Neural progenitor cell (in vitro differentiated cells): ENCODE data around the gene EXOSC10. TPM values are rescaled to one million over a fixed set of nuclear protein-coding genes. Genes with fewer than 3 reads are reported as not detected.
A peak's percentile ranks its signal among the peaks of the same experiment; 100 is the strongest.

Experiments used
- DNase-seq: peaks from one replicate; pipeline ENCODE4 v3.0.0-alpha.2; 2016; ENCODE audit warnings: low spot score
- H2AFZ ChIP-seq: fragments of 200-600 bp; sonication (generic); replicated peaks from 2 replicates; pipeline ENCODE4 v1.6.1; 2016; ENCODE audit warnings: antibody characterized with exemption
- H3F3A ChIP-seq: fragments of 200-600 bp; sonication (generic); 2 replicates; pipeline ENCODE4 v1.6.1; 2016; ENCODE audit warnings: antibody characterized with exemption, low read depth
- H3K27ac ChIP-seq: fragments of 200-600 bp; sonication (generic); 2 replicates; pipeline ENCODE4 v1.5.1; 2016; ENCODE audit warnings: mild to moderate bottlenecking
- H3K27me3 ChIP-seq: fragments of 200-600 bp; sonication (generic); 2 replicates; pipeline ENCODE4 v1.6.1; 2016; ENCODE audit warnings: mild to moderate bottlenecking, moderate library complexity
- H3K36me3 ChIP-seq: fragments of 200-600 bp; sonication (generic); 2 replicates; pipeline ENCODE4 v1.5.1; 2016
- H3K4me1 ChIP-seq: fragments of 200-600 bp; sonication (generic); 2 replicates; pipeline ENCODE4 v1.6.1; 2016; ENCODE audit warnings: mixed run types
- H3K4me2 ChIP-seq: fragments of 200-600 bp; sonication (generic); 2 replicates; pipeline ENCODE4 v1.6.1; 2016
- H3K4me3 ChIP-seq: fragments of 200-600 bp; sonication (generic); 2 replicates; pipeline ENCODE4 v1.5.1; 2016
- H3K79me2 ChIP-seq: fragments of 200-600 bp; sonication (generic); 2 replicates; pipeline ENCODE4 v1.6.1; 2016; ENCODE audit warnings: low read depth
- H3K9ac ChIP-seq: fragments of 200-600 bp; sonication (generic); 2 replicates; pipeline ENCODE4 v1.6.1; 2016
- H3K9me3 ChIP-seq: fragments of 200-600 bp; sonication (generic); 2 replicates; pipeline ENCODE4 v1.5.1; 2016; ENCODE audit warnings: low read depth
- H4K20me1 ChIP-seq: fragments of 200-600 bp; sonication (generic); 2 replicates; pipeline ENCODE4 v1.6.1; 2016; ENCODE audit warnings: low read depth
- H3K27ac Mint-ChIP-seq: 3 replicates; pipeline ENCODE4 v1.8.0; 2021; ENCODE audit warnings: mixed read lengths
- H3K27me3 Mint-ChIP-seq: 2 replicates; pipeline ENCODE4 v1.8.0; 2022; ENCODE audit warnings: low read depth, mild to moderate bottlenecking, inconsistent platforms, moderate library complexity, mixed read lengths; ENCODE audit not compliant: insufficient read depth
- H3K36me3 Mint-ChIP-seq: 3 replicates; pipeline ENCODE4 v1.8.0; 2021; ENCODE audit warnings: mixed read lengths
- H3K4me1 Mint-ChIP-seq: 3 replicates; pipeline ENCODE4 v1.8.0; 2021; ENCODE audit warnings: mixed read lengths
- H3K4me3 Mint-ChIP-seq: 3 replicates; pipeline ENCODE4 v1.8.0; 2021; ENCODE audit warnings: mild to moderate bottlenecking, moderate library complexity, mixed read lengths
- H3K9me3 Mint-ChIP-seq: 3 replicates; pipeline ENCODE4 v1.8.0; 2020; ENCODE audit warnings: mixed read lengths
- EZH2 ChIP-seq: fragments of 200-600 bp; sonication (generic); IDR thresholded peaks from 2 replicates; pipeline ENCODE4 v1.6.1; 2017; ENCODE audit warnings: antibody characterized with exemption, mild to moderate bottlenecking, moderate library complexity
- EZH2phosphoT487 ChIP-seq: fragments of 200-600 bp; sonication (generic); IDR thresholded peaks from 2 replicates; pipeline ENCODE4 v1.6.1; 2017; ENCODE audit warnings: antibody characterized with exemption
- total RNA-seq: library from RNA; depleted of rRNA; stranded (reverse); fragments of >200 nt; gene quantifications from 2 replicates; pipeline ENCODE4 v1.2.3, GENCODE V29; 2015; ENCODE audit warnings: low replicate concordance
- TF ChIP-seq, protein P1 (sequence below): fragments of 200-600 bp; sonication (generic); IDR thresholded peaks from 2 replicates; pipeline ENCODE4 v1.5.1; 2017; ENCODE audit warnings: antibody characterized with exemption, mild to moderate bottlenecking

The EXOSC10 gene
- total RNA-seq, 1 donor from 2014 or later = 102 TPM

DNA sequence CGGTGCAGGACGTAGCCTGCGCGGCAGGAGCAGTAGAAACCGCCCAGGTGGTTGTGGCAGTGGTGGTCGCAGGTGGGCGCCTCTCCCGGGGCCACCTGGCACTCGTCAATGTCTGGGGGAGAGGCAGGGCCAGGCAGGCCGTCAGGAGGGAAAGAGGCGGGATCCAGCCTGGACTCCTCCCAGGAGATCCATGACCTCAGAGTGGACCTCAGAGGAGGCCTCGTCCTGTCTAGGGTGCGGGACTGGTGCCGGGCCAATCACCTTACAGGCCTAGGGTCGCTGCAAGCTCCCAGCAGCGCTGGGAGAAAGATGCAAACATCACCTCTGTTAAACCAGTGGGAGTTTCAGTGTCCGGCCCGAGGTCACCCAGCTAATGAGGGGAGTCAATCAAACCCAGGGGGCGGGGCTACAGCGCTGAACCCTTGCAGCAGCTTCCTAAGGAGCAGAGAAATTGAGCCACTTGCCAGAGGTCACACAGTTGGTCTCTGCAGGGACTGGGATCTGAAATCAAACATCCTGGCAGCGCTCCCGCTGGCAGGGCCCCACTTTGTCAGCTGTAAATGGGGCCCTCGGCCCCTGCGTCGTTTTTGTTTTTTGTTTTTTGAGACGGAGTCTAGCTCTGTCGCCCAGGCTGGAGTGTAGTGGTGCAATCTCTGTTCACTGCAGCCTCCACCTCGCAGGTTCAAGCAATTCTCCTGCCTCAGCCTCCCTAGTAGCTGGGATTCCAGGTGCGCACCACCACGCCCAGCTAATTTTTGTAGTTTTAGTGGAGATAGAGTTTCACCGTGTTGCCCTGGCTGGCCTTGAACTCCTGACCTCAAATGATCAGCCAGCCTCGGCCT, 54.0 kb downstream of the EXOSC10 start:
- Histone ChIP-seq H3K9me3 (no peaks in the 10 kb centered on the region), H4K20me1 (no peaks in the 10 kb centered on the region), H3K4me1 (no peaks in the 10 kb centered on the region), H3K4me2 (peak overlapping the region; percentile 58), H3K27ac (no peak overlapping the region), H2AFZ (peak overlapping the region; percentile 82), H3K9ac (no peak overlapping the region), H3K27me3 (no peaks in the 10 kb centered on the region), H3F3A (no peaks in the 10 kb centered on the region), H3K36me3 (no peaks in the 10 kb centered on the region), H3K79me2 (no peaks in the 10 kb centered on the region), H3K4me3 (no peak overlapping the region)
- peak overlapping the region; percentile 43 for H3K4me3 Mint-ChIP-seq
- peak; percentile 75 for DNase-seq
- H3K36me3 Mint-ChIP-seq = no peaks in the 10 kb centered on the region
- peaks cover 2% of the 10 kb centered on the region for H3K27me3 Mint-ChIP-seq
- H3K4me1 Mint-ChIP-seq = peaks cover 7% of the 10 kb centered on the region
- peak overlapping the region; percentile 57 for H3K27ac Mint-ChIP-seq
- H3K9me3 Mint-ChIP-seq = no peaks in the 10 kb centered on the region
- TF ChIP-seq EZH2phosphoT487 = no peak
- no peak for TF ChIP-seq EZH2
- TF ChIP-seq, protein P1, sequence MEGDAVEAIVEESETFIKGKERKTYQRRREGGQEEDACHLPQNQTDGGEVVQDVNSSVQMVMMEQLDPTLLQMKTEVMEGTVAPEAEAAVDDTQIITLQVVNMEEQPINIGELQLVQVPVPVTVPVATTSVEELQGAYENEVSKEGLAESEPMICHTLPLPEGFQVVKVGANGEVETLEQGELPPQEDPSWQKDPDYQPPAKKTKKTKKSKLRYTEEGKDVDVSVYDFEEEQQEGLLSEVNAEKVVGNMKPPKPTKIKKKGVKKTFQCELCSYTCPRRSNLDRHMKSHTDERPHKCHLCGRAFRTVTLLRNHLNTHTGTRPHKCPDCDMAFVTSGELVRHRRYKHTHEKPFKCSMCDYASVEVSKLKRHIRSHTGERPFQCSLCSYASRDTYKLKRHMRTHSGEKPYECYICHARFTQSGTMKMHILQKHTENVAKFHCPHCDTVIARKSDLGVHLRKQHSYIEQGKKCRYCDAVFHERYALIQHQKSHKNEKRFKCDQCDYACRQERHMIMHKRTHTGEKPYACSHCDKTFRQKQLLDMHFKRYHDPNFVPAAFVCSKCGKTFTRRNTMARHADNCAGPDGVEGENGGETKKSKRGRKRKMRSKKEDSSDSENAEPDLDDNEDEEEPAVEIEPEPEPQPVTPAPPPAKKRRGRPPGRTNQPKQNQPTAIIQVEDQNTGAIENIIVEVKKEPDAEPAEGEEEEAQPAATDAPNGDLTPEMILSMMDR = no peak

DNA sequence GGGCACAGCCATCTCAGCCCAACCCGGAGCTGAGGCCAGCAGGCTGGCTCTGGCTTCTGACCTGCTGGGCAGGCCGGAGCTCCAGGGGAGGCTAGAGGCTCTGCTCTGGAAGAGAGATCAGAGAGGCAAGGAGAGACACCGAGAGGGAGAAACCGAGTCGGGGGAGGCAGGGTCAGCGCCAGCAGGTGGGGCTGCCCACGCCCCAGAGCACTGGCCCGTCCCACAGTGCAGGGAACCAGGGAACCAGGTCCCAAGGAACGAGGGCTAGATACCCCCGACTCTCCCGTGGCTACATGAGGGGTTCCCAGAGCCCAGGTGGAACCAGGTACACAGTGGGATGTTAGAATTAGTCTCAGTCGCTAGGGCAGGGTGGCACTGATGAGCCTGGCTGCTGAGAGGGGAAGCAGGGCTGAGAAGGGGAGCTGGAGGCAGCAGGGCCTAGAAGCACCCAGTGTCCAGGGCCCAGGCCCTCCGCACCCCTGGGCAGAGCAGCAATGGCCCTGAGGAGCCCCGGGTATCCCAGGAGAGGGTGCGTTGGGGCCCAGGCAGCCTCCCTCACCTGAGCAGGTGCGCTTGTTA, 54.7 kb downstream of the EXOSC10 start:
- H3K4me2 ChIP-seq = no peak overlapping the region
- Mint-ChIP-seq H3K36me3 (no peaks in the 10 kb centered on the region), H3K4me3 (peak overlapping the region; percentile 72), H3K27ac (no peak overlapping the region), H3K9me3 (no peaks in the 10 kb centered on the region), H3K27me3 (peaks cover 2% of the 10 kb centered on the region), H3K4me1 (peaks cover 4% of the 10 kb centered on the region)
- no peaks in the 10 kb centered on the region for H3K9me3 ChIP-seq
- no peak overlapping the region for H2AFZ ChIP-seq
- H3K9ac ChIP-seq = no peak overlapping the region
- DNase-seq = no peak
- H3F3A ChIP-seq = no peaks in the 10 kb centered on the region
- H3K79me2 ChIP-seq = no peaks in the 10 kb centered on the region
- H3K27me3 ChIP-seq = no peaks in the 10 kb centered on the region
- no peak overlapping the region for H3K4me3 ChIP-seq
- H4K20me1 ChIP-seq = no peaks in the 10 kb centered on the region
- H3K4me1 ChIP-seq = no peaks in the 10 kb centered on the region
- TF ChIP-seq, protein P1 = no peak
- no peak for TF ChIP-seq EZH2phosphoT487
- no peak for TF ChIP-seq EZH2
- H3K36me3 ChIP-seq = no peaks in the 10 kb centered on the region
- no peak overlapping the region for H3K27ac ChIP-seq

DNA sequence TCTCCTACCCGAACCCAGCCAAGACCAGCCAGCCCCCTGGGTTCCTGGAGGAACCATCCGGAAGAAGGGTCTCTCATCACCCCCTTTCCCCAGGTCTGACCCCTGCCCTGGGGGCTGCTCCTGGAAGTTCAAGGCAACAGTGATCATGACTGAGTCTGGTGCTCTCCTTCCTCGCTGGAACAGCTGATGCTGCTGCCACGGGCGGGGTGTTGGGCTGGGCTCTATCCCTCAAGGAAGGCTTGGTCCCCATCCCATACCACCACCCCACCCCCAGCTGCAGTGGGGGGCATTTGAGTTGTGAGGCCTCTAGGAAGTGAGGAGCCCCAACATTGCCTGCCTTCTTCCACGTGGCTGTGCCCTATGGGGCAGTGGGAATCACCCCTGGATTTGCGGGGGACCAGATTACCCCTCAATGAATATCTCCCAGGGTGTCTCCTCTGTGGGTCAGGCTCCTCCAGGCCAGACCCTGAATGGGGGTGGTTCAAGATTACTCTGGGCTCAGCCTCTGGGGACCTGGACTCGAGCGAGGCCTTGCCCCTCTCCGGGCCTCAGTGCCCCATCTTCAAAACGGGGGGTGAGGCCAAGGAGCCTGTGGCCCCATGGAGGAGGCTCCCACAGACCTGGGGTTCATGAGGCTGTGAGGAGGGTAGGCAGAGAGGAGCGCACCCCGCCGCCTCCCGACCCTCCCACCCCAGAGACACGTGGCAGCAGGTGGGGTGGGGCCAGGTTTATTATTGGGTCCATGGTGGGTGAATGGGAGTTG, 55.4 kb downstream of the EXOSC10 start:
- Mint-ChIP-seq H3K36me3 (no peaks in the 10 kb centered on the region), H3K27me3 (peaks cover 2% of the 10 kb centered on the region), H3K4me3 (peak overlapping the region; percentile 72), H3K4me1 (peaks cover 4% of the 10 kb centered on the region), H3K27ac (no peak overlapping the region), H3K9me3 (no peaks in the 10 kb centered on the region)
- H3K9ac ChIP-seq = no peak overlapping the region
- H3K4me1 ChIP-seq = no peaks in the 10 kb centered on the region
- H3K27me3 ChIP-seq = no peaks in the 10 kb centered on the region
- no peaks in the 10 kb centered on the region for H3F3A ChIP-seq
- no peak for DNase-seq
- no peak overlapping the region for H2AFZ ChIP-seq
- no peak overlapping the region for H3K4me3 ChIP-seq
- H4K20me1 ChIP-seq = no peaks in the 10 kb centered on the region
- H3K27ac ChIP-seq = no peak overlapping the region
- H3K9me3 ChIP-seq = no peaks in the 10 kb centered on the region
- no peaks in the 10 kb centered on the region for H3K79me2 ChIP-seq
- H3K4me2 ChIP-seq = no peak overlapping the region
- H3K36me3 ChIP-seq = no peaks in the 10 kb centered on the region
- TF ChIP-seq, protein P1 = no peak
